GM08714 (cell line): ENCODE results near the gene TUBGCP3.

Source experiments
- H3K4me3 ChIP-seq: fragments of 200-500 bp; sonication (Bioruptor generic); 2 replicates; pipeline ENCODE4 v1.5.1; 2014; ENCODE audit warnings: mild to moderate bottlenecking, low read length, inconsistent platforms
- ZNF274 ChIP-seq: IDR thresholded peaks from 2 replicates; pipeline ENCODE4 v1.6.1; 2012; ENCODE audit warnings: mild to moderate bottlenecking, low read depth, low read length

The TUBGCP3 gene

GRCh38 chr13:112446347-112446861 lies 141.5 kb downstream of the TUBGCP3 start:
- no peak overlapping the region for H3K4me3 ChIP-seq
- no peak for TF ChIP-seq ZNF274

GRCh38 chr13:112445411-112446271 lies 142.3 kb downstream of the TUBGCP3 start:
- no peak overlapping the region for H3K4me3 ChIP-seq
- TF ChIP-seq ZNF274 = no peak

- H3K4me3 ChIP-seq = no peak overlapping the region
- TF ChIP-seq ZNF274 = no peak
These were observed 143.2 kb downstream of the TUBGCP3 start for GRCh38 chr13:112444416-112445399.

GRCh38 chr13:112443995-112444311 lies 144.0 kb downstream of the TUBGCP3 start:
- TF ChIP-seq ZNF274 = no peak
- no peak overlapping the region for H3K4me3 ChIP-seq

- TF ChIP-seq ZNF274 = no peak
- no peak overlapping the region for H3K4me3 ChIP-seq
These were observed 144.6 kb downstream of the TUBGCP3 start for GRCh38 chr13:112443191-112443994.

GRCh38 chr13:112442483-112443090 lies 145.4 kb downstream of the TUBGCP3 start:
- no peak for TF ChIP-seq ZNF274
- H3K4me3 ChIP-seq = no peak overlapping the region

- H3K4me3 ChIP-seq = no peak overlapping the region
- no peak for TF ChIP-seq ZNF274
These were observed 146.1 kb downstream of the TUBGCP3 start for GRCh38 chr13:112441779-112442310.

GRCh38 chr13:112441226-112441625 lies 146.7 kb downstream of the TUBGCP3 start:
- no peak for TF ChIP-seq ZNF274
- no peak overlapping the region for H3K4me3 ChIP-seq

GRCh38 chr13:112438515-112438914 lies 149.4 kb downstream of the TUBGCP3 start:
- TF ChIP-seq ZNF274 = no peak
- no peak overlapping the region for H3K4me3 ChIP-seq

- no peak for TF ChIP-seq ZNF274
- H3K4me3 ChIP-seq = no peak overlapping the region
These were observed 149.9 kb downstream of the TUBGCP3 start for GRCh38 chr13:112438094-112438493.

GRCh38 chr13:112435973-112436372 lies 152.0 kb downstream of the TUBGCP3 start:
- H3K4me3 ChIP-seq = no peak overlapping the region
- no peak for TF ChIP-seq ZNF274
